ENCODE results near the gene CLIC3.

Gene CLIC3

DNA sequence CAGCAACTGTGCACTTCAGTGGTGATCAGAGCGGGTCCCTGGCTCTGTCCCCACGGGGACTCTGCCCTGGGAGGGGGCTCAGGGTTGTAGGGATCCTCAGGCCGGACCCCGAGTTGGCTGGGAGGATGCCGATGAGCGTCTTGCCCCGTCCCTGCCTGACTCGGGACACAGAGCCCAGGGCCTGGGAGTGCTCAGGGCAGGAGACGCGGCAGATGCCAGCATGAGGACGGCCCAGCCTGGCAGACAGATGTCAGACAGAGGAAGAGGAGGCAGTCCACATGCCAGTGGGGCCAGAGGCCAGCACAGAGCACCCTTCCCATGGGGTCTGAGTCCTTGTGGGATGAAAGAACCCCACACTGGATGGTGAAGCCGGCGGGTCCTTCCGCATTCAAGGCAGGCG lies 33.0 kb downstream of the CLIC3 start:
- no peak for DNase-seq

DNA sequence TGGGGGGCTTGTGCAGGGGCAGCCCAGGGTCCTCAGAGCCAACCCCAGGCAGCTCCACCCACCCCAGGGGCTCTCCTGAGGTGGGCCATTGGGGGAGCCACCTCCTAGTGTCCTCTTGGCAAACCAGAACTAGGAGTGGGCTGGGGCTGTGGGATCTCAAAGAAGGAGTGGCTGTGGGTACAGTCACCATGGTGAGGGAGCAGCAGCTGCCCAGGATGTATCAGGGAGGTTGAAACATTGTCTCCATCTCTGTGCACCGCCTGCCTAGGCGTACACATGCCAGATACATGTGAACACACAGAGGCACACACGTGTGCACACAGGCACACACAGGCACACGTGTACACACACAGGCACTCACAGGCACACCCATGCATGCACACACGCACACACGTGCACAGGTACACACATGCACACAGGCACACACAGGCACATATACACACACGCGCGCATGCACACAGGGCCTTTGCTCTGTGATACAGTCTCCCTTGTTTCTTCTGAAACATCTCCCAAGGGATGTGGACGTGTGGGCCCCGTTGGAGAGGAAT lies 33.6 kb downstream of the CLIC3 start:
- no peak for DNase-seq

DNA sequence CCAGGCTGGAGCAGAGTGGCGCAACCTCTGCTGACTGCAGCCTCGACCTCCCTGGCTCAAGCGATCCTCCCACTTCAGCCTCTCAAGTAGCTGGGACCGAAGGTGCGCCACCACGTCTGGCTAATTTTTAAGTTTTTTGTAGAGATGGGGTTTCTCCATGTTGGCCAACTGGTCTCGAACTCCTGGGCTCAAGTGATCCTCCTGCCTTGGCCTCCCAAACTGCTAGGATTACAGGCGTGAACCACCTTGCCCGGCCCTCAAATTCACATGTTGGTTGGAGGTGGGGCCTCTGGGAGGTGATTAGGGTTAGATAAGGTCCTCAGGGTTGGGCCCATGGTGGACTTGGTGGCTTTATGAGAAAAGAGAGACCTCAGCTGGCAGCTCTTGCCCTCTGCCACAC lies 34.2 kb downstream of the CLIC3 start:
- DNase-seq, result no peak

DNA sequence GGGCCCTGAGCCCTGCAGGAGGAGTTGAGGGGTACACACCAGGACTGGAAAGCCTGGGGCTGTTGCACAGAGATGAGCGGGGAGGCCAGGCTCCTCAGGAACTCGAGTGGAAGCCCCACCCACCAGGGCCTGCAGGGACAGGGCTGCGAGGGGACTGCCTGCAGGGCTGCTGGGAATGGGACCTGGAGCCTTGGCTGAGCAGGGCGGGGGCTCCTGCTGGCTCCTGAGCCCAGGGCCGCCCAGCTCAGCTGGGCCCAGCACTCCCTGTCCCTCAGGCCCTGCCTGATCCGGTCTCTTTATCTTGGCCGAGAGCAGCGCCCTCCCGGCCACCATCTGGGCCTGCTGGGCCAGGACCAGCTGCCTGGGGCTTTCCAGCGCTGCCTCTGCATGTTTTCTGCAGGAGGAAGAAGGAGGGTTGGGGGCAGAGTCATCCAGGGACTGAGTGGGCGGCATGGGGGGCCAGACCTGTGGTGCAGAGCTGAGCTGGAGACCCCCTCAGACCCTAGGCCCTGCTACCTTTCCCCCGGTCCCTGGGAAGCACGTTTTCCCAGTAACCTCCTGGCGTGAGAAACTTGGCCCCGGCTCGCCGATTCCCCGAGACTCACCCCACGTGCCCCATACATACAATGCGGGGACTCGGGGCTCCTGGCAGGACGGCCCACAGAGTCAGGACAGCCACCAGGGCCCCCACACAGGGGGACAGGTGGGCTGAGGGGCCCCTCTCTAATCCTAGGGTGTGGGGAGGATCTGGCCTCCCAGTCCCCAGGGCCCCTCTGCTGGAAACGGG lies 34.9 kb downstream of the CLIC3 start:
- DNase-seq, result no peak

DNA sequence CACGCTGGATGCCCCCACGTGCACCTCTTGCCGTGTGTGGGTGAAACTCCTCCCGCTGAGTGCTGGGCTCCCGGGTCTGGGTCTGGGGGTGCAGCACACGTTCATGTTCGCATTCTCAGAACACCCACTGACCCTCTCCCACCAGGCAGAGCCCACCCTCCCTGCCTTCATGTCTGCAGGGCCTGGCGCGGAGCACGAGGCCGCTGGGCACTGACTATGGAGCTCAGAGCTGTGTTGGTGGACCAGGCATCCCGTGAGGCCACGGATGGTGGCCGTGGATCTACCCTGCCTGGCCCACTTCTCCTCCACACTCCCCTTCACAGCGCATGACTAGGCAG lies 35.5 kb downstream of the CLIC3 start:
- DNase-seq, result no peak

DNA sequence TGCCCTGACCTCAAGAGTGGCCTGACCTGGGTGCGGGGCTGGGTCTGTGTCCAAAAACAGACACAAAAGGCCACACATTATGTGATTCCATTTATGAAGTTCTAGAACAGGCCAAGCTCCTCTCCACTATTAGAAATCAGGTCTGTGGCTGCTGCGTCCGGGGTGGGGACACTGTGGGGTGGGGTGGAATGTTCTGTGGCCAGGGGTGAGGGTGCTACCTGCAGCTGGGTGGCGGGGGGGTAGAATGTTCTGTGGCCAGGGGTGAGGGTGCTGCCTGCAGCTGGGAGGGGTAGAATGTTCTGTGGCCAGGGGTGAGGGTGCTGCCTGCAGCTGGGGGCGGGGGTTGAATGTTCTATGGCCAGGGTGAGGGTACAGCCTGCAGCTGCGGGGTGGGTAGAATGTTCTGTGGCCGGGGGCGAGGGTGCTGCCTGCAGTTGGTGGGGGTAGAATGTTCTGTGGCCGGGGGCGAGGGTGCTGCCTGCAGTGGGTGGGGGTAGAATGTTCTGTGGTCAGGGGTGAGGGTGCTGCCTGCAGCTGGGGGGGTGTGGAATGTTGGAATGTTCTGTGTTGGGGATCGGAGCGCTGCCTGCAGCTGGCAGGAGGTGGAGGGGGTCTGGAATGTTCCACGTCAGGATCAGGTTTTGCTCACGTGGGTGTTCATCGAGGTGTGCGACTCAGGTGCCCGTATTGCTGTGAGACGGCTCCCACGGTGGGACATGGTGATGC lies 36.0 kb downstream of the CLIC3 start:
- no peak for DNase-seq

DNA sequence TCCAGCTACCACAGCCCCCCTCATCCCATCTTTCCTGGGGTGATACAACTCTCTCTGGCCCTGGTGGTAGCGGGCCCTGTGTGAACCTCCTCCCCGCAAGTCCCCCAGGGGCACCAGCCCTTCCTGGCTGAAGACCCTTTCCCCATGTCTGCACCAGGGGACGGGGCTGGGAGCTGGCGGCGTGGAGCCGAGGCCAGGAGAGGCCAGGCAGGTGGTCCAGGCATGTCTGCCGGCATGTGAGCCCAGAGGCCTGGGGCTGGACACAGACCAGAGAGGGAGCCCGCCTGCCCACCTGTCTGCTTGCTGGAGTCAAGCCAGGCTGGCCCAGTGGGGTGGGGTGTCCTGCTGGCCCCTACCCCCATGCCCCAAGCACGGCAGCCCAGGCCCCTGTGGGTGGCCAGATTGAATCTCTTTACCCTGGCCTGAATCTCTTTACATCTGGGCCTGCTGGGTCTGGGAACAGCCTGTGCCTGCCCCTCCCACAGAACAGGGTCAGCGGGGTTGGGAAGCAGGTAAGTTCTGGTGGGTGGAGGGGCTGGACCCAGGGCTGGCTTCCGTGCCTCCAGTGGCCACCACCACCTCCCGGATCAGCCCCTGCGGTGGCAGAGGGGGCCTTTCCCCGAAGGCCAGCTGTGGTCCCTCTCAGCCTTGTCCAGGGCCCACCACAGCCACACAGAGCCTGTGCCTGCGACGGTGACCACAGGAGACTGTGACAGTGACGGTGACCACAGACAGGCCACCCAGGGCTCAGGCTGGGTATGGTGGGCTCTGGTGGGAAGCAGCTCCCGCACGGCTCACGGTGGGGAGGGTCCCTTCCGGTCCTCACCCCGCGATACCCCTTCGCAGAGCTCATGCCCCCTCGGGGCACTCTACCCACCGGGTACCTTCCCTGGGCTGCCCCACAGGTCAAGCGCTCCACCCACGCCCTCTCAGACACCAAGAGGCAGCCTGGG lies 37.2 kb downstream of the CLIC3 start:
- no peak for DNase-seq

DNA sequence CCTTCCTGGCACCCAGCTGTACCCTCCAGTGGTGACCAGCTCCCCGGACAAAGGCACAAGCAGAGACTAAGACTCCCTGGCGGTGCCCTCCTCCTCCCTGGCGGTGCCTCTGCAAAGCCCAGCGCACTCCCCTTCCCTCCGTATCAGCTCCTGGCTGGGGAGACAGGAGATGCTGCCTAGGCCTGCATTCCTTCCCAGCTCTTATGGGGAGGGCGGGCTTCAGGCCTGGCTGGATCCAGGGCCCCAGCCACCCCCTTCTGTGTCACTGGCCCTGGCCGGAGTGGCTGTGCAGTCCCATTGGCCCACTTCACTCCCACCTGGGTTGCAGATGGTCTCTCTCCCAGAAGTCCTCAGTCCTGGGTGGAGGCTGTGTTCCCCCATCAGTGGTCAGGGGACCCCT lies 37.9 kb downstream of the CLIC3 start:
- no peak for DNase-seq

DNA sequence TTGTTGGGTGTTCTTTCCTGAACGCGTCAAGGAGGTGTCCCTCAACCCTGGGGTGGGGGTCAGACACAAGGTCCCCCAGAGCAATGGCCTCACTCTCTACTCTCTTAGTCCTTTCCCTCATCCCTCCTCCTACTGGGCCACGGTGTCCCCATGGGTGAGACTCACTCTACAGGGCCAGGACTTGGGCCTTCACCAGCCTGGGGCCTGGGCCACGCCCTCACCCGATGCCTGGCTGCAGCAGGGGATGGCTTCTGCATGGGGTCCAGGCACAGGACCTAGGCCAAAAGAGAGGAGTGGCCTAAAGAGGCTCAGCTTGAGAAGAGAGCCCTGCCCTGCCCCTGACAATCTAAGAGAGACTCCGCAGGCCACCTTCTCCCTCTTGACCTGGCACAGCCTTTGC lies 38.5 kb downstream of the CLIC3 start:
- DNase-seq, result no peak

DNA sequence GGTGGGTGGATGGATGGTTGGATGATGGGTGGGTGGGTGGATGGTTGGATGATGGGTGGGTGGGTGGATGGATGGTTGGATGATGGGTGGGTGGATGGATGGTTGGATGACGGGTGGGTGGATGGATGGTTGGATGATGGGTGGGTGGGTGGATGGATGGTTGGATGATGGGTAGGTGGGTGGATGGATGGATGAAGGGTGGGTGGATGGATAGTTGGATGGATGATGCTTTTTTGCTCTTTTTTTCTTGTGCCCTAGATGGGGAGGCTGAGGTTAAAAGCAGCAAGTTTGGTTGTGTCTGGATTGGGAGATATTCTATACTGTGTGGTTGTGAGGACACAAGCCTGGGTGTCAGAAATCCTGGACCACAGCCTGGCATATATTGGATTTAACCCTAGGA lies 38.9 kb downstream of the CLIC3 start:
- DNase-seq, result no peak

DNA sequence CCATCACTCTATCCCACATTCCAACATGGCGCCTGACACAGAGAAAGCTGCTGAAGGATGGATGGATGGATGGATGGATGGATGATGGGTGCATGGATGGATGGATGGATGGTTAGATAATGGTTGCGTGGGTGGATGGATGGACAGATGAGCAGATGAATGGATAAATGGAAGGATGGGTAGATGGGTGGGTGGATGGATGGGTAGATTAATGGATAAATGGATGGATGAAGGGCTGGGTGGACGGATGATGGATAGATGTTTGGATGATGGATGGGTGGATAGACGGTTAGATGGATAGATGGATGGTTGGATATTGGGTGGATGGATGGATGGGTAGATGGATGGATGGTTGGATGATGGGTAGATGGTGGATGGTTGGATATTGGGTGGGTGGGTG lies 39.8 kb downstream of the CLIC3 start:
- no peak for DNase-seq

DNA sequence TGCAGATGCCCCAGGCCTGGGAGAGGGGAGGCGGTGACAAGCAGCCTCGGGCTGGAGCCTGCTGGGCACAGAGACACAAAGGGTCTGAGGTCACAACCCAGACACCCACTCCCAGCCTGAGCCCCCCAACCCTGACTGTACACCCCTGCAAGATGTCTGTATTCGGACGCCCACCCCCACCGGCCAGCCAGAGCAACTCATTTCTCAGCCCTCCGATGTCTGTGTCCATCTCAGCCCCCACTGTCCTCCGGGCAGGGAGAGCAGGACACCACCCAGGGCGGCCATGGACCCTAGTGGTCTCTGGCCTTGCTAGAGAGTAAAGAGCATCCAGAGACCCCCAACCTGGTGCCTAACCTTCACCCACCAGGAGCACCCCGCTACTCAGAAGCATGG lies 40.4 kb downstream of the CLIC3 start:
- no peak for DNase-seq

DNA sequence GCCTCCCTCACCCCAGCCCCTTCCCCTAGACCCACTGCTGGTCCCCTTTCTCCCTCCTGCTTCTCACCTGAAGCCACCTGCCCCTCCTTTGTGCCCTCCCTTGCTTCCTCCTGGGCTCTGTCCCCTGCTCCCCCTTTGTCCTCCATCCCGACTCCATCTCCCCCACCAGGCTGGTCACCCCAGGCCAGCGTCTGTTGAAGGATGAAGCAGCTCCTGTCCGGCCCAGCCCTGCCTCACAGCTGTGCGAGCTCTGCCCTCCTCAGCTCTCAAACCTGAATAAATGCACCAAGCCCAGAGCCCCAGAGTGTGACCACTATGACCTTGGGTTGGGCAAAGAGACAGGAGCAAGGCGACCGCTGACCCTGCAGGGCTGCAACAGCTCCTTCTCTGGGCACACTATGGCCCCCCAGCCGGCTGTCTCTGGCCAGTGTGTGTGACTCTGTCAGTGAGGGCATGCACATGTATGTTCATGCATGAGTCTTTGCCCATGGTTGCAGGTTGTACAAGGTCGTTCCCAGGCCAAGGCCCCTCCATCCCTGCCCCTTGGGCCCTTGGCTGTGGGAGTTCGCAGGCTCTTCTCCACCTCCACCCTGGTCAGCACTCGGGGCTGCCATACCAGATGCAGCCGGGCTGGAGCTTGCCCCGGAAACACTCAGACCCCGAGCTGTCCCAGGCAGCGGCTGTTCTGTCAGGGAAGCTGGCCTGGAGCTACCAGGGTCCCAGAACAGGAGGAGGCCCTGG lies 41.0 kb downstream of the CLIC3 start:
- no peak for DNase-seq

DNA sequence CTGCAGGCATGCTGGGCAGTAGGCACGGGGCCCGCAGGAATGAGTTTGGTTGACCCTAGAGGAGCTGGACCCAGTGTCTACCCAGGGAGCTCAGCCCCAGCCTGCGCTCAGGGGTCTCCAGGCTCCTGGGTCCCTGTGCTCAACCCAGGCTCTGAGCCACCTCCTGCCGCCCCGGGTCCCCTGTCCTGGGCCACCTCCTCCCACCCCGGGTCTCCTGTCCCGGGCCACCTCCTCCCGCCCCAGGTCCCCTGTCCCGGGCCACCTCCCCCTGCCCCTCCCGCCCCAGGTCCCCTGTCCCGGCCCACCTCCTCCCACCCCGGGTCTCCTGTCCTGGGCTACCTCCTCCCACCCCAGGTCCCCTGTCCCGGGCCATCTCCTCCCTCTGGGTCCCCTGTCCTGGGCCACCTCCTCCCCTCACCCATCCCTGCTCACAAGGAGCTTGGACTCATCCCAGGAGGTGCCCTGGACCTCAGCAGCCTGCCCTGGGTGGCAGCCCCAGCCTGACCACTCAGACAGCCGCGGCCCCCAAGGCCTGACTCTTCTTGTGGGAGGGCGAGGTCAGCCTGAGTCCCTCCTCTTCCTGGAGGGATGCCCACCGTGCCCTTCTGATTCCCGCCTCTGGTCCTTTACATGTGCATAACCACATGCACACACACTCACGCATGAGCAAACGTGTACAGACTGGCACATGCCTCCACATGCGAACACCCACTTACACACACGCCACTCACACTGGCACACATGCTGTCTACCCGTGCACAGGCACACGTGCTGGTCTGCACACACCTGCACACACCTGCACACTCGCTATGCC lies 41.9 kb downstream of the CLIC3 start:
- DNase-seq, result no peak

DNA sequence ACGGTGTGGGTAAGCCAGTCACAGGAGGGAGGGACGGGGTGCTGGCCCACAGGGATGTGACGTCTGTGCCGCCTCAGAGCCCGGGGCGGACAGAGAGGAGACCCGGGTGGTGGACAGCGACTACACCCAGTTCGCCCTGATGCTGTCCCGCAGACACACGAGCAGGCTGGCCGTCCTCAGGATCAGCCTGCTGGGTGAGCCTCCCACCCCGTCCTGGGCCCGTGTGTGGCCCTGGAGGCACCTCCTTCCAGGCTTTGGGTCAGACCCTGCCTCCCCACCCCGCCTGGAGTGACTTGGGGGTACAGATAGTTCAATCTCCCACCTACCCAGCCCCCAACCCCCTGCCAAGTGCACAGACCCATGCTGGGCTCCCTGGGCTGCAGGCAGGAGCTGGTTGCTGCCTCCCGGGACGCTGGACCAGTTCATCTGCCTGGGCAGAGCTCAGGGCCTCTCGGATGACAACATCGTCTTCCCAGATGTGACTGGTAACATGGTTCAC lies 42.5 kb downstream of the CLIC3 start:
- DNase-seq, result no peak

DNA sequence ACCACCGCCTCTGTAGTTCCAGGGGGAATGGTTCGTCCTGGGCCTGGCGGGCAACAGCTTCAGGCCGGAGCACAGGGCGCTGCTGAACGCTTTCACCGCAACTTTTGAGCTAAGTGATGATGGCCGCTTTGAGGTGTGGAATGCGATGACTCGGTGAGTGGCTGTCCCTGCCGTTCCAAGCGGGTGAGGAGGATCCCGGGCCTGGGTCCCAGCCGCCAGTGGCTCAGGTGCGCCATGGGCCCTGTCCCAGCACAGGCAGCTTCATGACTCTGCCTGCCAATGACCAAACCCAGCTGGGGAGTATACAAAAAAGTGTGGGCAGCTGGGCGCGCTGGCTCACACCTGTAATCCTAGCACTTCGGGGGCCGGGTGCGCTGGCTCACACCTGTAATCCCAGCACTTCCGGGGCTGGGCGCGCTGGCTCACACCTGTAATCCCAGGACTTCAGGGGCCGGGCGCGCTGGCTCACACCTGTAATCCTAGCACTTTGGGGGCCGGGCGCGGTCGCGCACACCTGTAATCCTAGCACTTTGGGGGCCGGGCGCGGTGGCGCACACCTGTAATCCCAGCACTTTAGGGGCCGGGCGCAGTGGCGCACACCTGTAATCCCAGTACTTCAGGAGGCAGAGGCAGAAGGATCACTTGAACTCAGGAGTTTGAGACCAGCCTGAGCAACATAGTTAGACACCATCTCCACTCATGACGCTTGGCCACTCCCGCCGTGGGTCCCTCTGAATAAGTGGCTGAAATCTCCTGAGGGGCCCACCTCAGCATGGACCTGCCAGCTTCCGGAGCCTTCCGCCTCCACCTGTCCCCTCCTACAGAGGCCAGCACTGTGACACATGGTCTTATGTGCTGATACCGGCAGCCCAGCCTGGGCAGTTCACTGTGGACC lies 43.2 kb downstream of the CLIC3 start:
- no peak for DNase-seq

DNA sequence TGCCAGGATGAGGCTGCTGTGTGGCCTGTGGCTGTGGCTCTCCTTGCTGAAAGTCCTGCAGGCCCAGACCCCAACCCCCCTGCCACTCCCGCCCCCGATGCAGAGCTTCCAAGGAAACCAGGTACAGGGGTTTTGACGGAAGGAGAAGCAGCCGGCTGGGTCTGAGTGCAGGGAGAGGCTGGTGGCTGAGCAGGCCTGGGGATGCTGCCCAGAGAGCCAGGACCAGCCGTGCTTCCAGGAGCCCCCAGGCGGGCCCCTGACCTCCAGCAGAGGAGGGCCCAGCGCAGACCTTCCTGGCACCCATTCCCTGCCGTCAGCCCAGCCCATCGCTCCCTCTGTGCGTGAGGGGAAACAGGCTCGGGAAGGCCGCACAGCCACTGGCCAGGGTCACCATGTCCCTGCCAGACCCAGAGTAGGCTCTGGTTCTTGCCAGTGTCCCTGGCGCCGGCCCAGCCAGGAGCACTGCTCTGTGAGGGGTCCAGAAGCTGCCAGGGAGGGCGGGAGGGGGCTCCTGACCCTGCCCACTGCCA lies 44.0 kb downstream of the CLIC3 start:
- no peak for DNase-seq

DNA sequence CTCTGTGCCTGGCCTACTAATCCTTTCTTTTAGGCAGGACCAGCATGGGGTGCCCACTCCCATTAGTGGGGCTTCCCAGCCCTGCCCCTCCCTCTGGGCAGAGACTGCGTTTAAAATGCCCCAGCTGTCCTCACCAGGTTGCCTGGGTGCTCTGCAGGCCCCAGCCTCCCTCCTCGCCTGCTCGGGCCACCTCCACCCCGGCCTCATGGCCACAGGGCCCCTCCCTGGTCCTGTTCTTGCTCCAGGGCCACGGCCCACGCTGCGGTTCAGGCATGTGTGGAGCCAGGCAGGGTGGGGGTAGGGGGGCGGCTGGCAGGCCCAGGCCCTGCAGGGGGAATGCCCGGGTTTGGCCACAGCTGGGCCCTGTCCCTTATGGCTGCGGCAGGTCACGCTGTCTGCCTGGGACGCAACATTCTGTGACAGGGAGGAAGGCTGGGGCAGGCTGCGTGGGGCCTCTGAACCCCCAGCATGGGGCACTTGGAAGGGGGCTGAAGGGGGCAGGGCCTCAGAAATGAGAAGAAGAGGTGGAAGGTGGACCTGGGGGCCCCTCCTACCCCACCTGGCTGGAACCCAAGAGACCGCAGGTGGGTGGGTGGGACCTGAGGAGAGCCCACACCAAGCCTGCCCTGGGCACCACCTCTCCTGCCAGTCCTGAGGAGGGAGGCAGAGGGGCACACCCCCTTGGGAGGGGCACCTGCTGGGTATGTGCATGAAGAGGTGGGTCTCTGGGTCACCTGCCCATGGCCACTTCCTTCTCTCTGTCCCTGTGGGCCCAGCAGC lies 44.6 kb downstream of the CLIC3 start, which contains the start of gene LCN12:
LCN12 (plus strand) TSS at position 733 of the 780 bp plus-strand sequence. CDS start 55 bp downstream, outside the sequence.
- DNase-seq, result no peak

DNA sequence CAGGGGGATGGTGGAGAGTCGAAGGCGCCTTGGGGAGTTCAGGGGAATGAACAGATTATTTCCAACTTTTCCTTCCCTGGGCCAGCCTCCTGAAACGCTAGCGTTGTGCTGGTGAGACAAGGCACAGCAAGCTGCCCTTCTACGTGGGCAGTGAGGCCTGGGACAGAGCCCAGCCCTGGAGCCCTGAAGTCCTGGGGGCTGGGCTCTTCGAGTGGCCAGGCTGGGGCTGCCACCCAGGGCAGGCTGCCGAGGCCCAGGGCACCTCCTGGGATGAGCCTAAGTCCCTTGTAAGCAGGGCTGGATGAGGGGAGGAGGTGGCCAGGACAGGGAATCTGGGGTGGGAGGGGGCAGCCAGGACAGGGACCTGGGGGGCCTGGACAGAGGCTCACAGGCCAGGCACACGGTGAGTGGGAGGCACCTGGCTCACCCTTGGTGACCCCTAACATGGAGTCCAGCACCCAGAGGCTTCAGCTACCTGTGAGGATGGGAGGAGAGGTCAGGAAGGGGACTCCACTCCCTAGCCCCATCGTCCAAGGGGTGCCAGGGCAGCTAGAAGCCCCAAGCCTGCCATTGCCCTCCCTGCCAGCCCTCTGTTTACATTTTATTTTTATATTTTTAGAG lies 45.6 kb downstream of the CLIC3 start:
- DNase-seq, result no peak
